GM21576 (cell line): ENCODE measurements around the gene MYO19.

Experiments used
- ATAC-seq: cut with Tn5 transposase; IDR thresholded peaks from one replicate; pipeline ENCODE4 v1.9.1; 2021; ENCODE audit warnings: mild to moderate bottlenecking, moderate library complexity; ENCODE audit not compliant: unreplicated experiment

MYO19 gene, protein sequence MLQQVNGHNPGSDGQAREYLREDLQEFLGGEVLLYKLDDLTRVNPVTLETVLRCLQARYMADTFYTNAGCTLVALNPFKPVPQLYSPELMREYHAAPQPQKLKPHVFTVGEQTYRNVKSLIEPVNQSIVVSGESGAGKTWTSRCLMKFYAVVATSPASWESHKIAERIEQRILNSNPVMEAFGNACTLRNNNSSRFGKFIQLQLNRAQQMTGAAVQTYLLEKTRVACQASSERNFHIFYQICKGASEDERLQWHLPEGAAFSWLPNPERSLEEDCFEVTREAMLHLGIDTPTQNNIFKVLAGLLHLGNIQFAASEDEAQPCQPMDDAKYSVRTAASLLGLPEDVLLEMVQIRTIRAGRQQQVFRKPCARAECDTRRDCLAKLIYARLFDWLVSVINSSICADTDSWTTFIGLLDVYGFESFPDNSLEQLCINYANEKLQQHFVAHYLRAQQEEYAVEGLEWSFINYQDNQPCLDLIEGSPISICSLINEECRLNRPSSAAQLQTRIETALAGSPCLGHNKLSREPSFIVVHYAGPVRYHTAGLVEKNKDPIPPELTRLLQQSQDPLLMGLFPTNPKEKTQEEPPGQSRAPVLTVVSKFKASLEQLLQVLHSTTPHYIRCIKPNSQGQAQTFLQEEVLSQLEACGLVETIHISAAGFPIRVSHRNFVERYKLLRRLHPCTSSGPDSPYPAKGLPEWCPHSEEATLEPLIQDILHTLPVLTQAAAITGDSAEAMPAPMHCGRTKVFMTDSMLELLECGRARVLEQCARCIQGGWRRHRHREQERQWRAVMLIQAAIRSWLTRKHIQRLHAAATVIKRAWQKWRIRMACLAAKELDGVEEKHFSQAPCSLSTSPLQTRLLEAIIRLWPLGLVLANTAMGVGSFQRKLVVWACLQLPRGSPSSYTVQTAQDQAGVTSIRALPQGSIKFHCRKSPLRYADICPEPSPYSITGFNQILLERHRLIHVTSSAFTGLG

DNA sequence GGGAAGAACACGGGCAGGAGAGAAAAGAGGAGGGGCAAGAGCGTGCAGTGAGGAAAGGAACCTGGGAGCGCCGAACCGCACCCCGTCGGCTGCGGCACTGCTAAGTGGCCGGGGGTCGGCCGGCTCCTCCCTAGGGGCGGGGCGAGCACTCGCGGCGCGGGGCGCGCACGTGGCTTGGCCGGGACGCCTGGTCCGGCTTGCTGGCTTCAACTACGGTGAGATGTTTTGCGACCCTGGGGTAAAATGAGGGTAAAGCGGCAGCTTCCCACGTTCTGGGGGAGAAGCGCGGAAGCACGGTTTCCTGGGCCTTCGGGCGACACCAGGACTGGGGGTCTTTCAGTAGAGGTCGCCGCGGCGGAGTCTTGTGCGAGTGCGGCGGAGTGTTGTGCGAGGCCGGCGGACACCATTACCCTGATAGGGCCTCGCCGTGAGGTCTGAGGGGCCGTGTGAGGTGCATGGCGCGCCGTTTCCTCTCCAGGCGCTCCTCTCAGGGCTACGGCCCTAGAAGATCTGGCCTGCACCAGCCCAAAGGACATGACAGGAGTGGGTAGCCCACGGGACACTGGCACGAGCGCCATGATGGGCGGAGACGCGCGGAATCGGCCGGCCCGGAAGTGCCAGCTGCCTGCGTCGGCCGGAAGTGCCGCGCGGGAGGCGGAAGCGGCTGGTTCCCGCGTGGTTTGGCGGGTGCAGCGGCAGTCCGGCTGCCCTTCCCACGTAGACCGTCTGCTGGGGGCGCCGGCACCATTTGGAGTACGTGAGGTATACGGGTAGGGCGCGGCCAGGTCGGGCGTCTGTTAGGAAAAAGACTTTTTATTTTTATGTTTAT lies at the start of gene MYO19, which contains the start of gene PIGW:
Gene MYO19, minus strand, starts transcription at position 29 of the 829 bp plus-strand sequence. CDS start 2,330 bp downstream, outside the sequence.
Gene PIGW, plus strand, starts transcription at position 148 of the 829 bp plus-strand sequence. CDS start 2,115 bp downstream, outside the sequence.
- ATAC-seq: peak; percentile 68

DNA sequence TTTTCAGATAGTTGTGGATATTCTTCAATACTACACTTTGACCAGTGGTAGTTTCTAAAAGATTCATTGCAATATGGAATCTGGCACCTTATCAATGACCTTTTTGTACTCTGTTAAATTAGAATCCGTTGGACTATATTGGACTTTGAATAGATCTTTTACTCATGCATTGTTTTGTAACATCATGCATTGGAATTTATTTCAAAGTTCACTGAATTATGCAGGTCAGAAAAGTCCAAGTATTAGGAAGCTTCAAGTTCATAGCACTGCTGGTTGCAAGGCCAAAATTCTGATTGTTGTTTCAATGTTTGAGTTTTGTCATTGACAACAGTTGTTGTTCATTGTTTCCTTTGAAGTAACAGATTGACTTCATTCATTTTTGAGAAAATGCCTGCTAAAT lies 49.1 kb upstream of the MYO19 start:
- no peak for ATAC-seq

DNA sequence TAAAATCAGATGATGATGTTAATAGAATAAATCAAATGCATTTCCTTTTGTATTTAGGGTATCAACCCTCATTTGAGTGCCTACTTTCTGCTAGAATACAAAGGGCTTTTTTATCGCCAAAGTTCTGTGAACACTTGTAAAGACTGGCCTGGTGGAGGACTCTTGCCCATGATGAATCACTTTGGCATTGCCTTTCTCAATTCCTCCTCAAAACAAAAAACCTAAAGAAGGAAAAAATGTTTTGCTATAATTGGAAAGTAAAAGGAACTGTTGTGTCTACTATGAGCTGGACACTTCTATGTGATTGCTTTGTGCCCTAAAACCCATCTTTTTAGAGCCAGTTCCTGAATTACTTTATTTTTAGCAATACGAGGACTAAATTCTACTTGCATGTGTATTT lies 44.0 kb upstream of the MYO19 start:
- ATAC-seq: no peak

- no peak for ATAC-seq
Observed at GRCh38 chr17:36576793-36577192, 42.1 kb upstream of the MYO19 start.

GRCh38 chr17:36575028-36575427 lies 40.4 kb upstream of the MYO19 start:
- no peak for ATAC-seq

- no peak for ATAC-seq
Observed at GRCh38 chr17:36566081-36566480, 31.4 kb upstream of the MYO19 start.

DNA sequence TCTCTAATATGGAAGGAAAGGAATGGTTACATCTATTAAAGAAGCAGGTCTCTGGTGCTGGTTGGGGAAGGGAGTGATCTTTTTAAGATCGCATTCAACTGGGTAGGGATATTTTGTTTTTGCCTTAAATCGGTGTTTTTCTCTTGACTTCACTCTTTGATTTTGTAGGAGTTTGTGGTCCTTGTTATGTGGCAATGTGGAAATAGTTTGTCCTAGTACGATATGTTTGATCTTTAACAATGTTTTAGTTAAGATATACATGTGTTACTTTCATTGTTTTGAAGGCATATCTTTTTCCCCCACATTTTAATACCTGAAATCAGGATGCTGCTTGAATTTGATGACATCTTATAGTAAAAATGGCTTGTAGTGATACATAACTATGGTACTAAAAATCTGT lies 18.8 kb upstream of the MYO19 start:
- no peak for ATAC-seq

GRCh38 chr17:36550491-36551417 lies 16.1 kb upstream of the MYO19 start:
- ATAC-seq: no peak

DNA sequence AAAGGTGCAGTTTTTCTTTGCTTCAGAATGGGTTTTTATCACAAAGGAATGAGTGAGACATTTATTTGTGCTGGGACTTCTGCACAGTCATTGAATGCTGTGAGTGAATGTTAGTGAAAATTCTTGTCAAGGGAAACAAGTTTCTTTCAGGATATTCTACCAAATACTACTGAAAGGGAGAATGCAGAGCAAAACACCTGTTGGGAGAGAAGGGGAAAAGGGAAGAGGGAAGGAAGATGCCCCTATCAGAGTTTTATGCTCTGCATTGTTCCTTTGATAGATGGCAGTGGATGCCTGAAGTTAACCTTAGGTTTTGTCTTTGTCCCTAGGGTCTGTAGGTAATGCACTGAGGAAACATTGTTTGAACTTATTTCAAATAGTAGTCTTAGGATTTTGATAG lies 13.1 kb upstream of the MYO19 start:
- ATAC-seq: no peak

- ATAC-seq: no peak
Observed at GRCh38 chr17:36546418-36547093, 11.9 kb upstream of the MYO19 start.

- ATAC-seq: peak; percentile 69
Observed at GRCh38 chr17:36545465-36546417, 11.1 kb upstream of the MYO19 start.

DNA sequence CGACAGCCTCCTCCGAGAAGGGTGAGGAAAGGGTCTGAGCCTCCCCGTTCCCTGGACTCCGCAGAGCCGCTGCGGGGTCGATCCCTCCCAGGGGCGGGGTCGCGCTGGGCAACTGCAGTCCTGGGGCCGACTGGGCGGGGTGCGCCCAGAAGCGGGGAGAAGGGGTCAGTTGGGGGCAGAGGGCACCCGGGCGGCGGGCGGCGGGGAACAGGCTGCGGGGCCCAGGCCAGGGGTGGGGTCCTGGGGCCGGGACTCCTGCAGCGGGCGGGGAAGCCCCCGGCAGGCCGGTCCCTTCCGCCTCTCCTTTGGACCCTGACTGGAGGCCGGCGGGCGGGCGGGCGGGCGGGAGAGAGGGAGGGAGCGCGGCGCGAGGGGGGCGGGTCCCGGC lies 10.4 kb upstream of the MYO19 start:
- peak; percentile 22 for ATAC-seq

DNA sequence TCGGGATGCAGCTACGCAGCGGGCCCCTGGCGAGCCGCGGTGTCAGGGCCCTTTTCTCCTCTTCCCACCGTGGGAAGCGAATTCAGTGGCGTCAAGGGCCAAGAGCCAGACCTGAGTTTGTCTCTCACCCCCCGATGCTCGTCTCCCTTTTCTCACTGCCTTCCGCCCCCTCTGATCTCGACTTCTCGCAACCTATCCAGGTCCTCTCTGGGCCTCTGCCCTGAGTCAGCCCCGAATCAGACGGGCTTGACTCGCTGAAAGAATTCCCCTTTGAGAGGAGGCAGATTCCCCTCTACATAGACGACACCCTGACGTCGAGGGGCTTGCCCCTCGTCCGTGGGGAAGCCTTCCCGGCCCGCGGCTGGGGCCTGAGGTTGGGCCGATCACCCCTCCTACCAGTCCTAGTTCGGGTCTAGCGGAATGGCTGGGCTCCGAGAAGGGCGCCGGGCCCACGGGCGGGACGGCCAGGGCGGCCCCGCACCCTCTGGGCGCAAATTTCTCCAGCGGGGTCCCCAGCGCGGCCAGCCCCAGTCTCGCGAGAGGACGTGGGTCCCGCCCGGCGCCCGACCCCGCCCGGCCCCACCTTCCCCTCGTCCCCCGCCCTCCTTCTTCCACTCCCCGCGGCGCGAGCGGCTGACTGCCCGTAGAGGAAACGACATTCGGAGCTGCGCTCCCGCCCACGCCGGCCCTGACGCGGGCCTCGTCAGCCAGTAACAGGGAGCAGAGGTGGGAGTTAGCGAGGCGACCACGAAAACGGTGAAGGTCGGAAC lies 9.8 kb upstream of the MYO19 start, which contains the start of gene GGNBP2:
Gene GGNBP2, plus strand, starts transcription at position 613 of the 770 bp plus-strand sequence. CDS start 806 bp downstream, outside the sequence.
- peak; percentile 37 for ATAC-seq

DNA sequence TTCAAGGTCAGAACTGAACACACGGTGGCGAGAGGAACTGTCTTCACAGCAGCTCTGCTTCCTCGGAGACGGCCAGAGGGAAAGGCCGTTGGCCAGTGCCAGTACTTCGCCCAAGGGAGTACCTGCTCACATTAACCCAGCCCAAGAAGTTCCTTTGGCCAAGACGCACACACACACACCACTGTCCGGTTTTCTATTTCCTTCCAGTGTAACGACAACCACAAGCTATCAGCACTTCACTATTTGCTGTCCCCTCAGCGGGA lies 9.3 kb upstream of the MYO19 start:
- ATAC-seq: peak; percentile 15

DNA sequence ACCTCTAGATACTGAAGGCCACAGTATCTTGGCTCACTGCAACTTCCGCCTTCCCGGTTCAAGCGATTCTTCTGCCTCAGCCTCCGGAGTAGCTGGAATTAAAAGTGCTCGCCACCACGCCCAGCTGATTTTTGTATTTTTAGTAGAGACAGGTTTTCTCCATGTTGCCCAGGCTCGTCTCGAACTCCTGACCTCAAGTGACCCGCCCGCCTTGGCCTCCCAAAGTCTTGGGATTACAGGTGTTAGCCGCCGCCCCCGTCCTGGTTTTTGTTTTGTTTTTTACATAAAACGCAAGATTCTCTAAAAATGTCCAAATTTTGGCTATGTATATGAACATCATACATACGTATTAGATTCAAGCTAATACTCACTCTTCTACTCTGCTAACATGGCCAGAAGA lies 8.1 kb upstream of the MYO19 start:
- no peak for ATAC-seq

- ATAC-seq: no peak
Observed at GRCh38 chr17:36540696-36541095, 6.0 kb upstream of the MYO19 start.

GRCh38 chr17:36535669-36536081 lies 1.0 kb upstream of the MYO19 start:
- no peak for ATAC-seq
